ENCODE measurements around the gene DNASE2.

DNA sequence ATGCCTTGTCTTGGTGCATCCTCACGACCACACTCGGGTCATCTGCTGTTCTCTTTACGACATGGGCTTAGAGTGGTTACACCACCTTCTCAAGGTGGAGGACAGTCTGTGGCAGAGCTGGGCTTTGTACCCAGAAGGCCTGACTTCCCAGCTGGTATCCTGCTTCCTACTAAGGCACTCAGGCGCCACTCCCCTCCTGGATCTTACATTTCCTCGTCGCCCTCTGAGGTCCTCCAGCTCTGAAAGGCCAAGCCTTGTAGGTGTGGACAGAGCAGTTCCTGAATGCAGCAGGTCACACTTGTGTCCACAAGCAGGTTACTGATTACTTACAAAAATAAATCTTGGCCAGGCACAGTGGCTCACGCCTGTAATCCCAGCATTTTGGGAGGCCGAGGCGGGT is 25.9 kb upstream of the DNASE2 start:
- TF ChIP-seq POLR2A (IDR thresholded peaks at IDR 0.05) (no peak), POLR2AphosphoS5 (IDR thresholded peaks at IDR 0.05; ENCODE audit: insufficient read depth in 1 of 2, low read depth in 1 of 2) (no peak)
- TF ChIP-seq, protein P1, sequence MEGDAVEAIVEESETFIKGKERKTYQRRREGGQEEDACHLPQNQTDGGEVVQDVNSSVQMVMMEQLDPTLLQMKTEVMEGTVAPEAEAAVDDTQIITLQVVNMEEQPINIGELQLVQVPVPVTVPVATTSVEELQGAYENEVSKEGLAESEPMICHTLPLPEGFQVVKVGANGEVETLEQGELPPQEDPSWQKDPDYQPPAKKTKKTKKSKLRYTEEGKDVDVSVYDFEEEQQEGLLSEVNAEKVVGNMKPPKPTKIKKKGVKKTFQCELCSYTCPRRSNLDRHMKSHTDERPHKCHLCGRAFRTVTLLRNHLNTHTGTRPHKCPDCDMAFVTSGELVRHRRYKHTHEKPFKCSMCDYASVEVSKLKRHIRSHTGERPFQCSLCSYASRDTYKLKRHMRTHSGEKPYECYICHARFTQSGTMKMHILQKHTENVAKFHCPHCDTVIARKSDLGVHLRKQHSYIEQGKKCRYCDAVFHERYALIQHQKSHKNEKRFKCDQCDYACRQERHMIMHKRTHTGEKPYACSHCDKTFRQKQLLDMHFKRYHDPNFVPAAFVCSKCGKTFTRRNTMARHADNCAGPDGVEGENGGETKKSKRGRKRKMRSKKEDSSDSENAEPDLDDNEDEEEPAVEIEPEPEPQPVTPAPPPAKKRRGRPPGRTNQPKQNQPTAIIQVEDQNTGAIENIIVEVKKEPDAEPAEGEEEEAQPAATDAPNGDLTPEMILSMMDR (IDR thresholded peaks at IDR 0.05) = no peak

Measured in vagina (tissue), 2 donors.